GM23338 (cell line): Measurements from ENCODE around the gene DENND4C. TPM values are rescaled to one million over a fixed set of nuclear protein-coding genes. Genes with fewer than 3 reads are reported as not detected.

ENCODE experiments used
- ATAC-seq: fragments of 200-7000 bp; cut with Tn5 transposase; 3 replicates; pipeline ENCODE4 v1.9.1; 2020
- DNase-seq: peaks from one replicate; pipeline ENCODE4 v3.0.0-alpha.2; 2015; ENCODE audit warnings: low spot score
- H2AFZ ChIP-seq: fragments of 200-600 bp; sonication (generic); 2 replicates; pipeline ENCODE4 v1.8.0; 2016; ENCODE audit warnings: antibody characterized with exemption, mild to moderate bottlenecking, moderate library complexity
- H3F3A ChIP-seq: fragments of 200-600 bp; sonication (generic); replicated peaks from 2 replicates; pipeline ENCODE4 v1.8.0; 2017; ENCODE audit warnings: antibody characterized with exemption, mixed run types, low read depth
- H3K27ac ChIP-seq: fragments of 200-600 bp; sonication (generic); 2 replicates; pipeline ENCODE4 v1.6.1; 2016; ENCODE audit warnings: low read depth
- H3K27me3 ChIP-seq: fragments of 200-600 bp; sonication (generic); 2 replicates; pipeline ENCODE4 v1.8.0; 2016; ENCODE audit warnings: mild to moderate bottlenecking, mixed run types, moderate library complexity; ENCODE audit not compliant: insufficient read depth
- H3K36me3 ChIP-seq: fragments of 200-600 bp; sonication (generic); 2 replicates; pipeline ENCODE4 v1.8.0; 2016; ENCODE audit warnings: mild to moderate bottlenecking; ENCODE audit not compliant: insufficient read depth
- H3K4me1 ChIP-seq: fragments of 200-600 bp; sonication (generic); 2 replicates; pipeline ENCODE4 v1.8.0; 2016; ENCODE audit warnings: mild to moderate bottlenecking, moderate library complexity; ENCODE audit not compliant: insufficient read depth
- H3K4me2 ChIP-seq: fragments of 200-600 bp; sonication (generic); 2 replicates; pipeline ENCODE4 v1.7.1; 2017; ENCODE audit warnings: mixed run types
- H3K4me3 ChIP-seq: fragments of 200-600 bp; sonication (generic); 2 replicates; pipeline ENCODE4 v1.6.1; 2016; ENCODE audit warnings: mixed run types
- H3K79me2 ChIP-seq: fragments of 200-600 bp; sonication (generic); replicated peaks from 2 replicates; pipeline ENCODE4 v1.8.0; 2017; ENCODE audit warnings: mild to moderate bottlenecking; ENCODE audit not compliant: insufficient read depth
- H3K9me2 ChIP-seq: fragments of 200-600 bp; sonication (generic); 2 replicates; pipeline ENCODE4 v1.8.0; 2017; ENCODE audit not compliant: insufficient read depth
- H4K20me1 ChIP-seq: fragments of 200-600 bp; sonication (generic); replicated peaks from 2 replicates; pipeline ENCODE4 v1.8.0; 2017; ENCODE audit warnings: mild to moderate bottlenecking; ENCODE audit not compliant: insufficient read depth
- H3K27ac Mint-ChIP-seq: 2 replicates; pipeline ENCODE4 v1.8.0; 2020; ENCODE audit warnings: inconsistent platforms, mild to moderate bottlenecking, moderate library complexity, mixed read lengths
- H3K27me3 Mint-ChIP-seq: 3 replicates; pipeline ENCODE4 v1.8.0; 2022; ENCODE audit warnings: low read depth, mild to moderate bottlenecking, moderate library complexity, mixed read lengths, inconsistent platforms; ENCODE audit not compliant: insufficient read depth, poor library complexity
- H3K36me3 Mint-ChIP-seq: 3 replicates; pipeline ENCODE4 v1.8.0; 2021; ENCODE audit warnings: low read depth, mild to moderate bottlenecking, inconsistent platforms, moderate library complexity, mixed read lengths
- H3K4me1 Mint-ChIP-seq: 3 replicates; pipeline ENCODE4 v1.8.0; 2020; ENCODE audit warnings: mild to moderate bottlenecking, inconsistent platforms, mixed read lengths
- H3K4me3 Mint-ChIP-seq: 3 replicates; pipeline ENCODE4 v1.8.0; 2021; ENCODE audit warnings: moderate library complexity, mild to moderate bottlenecking, inconsistent platforms, mixed read lengths
- H3K9me3 Mint-ChIP-seq: 3 replicates; pipeline ENCODE4 v1.8.0; 2020; ENCODE audit warnings: moderate library complexity, mild to moderate bottlenecking, inconsistent platforms, mixed read lengths
- EZH2 ChIP-seq: fragments of 200-600 bp; sonication (generic); IDR thresholded peaks from one replicate; pipeline ENCODE4 v1.8.0; 2017; ENCODE audit warnings: antibody characterized with exemption, mild to moderate bottlenecking, low read depth; ENCODE audit not compliant: unreplicated experiment
- EZH2phosphoT487 ChIP-seq: fragments of 200-600 bp; sonication (generic); IDR thresholded peaks from one replicate; pipeline ENCODE4 v1.8.1; 2018; ENCODE audit warnings: antibody characterized with exemption; ENCODE audit not compliant: unreplicated experiment
- JUNB ChIP-seq: IDR thresholded peaks from one replicate; pipeline ENCODE4 v1.6.1; 2016; ENCODE audit warnings: antibody characterized with exemption; ENCODE audit not compliant: unreplicated experiment
- POLR2AphosphoS5 ChIP-seq: IDR thresholded peaks from 2 replicates; pipeline ENCODE4 v1.6.1; 2016; ENCODE audit warnings: antibody characterized with exemption, low read depth
- STAT1 ChIP-seq: IDR thresholded peaks from one replicate; pipeline ENCODE4 v1.6.1; 2016; ENCODE audit warnings: antibody characterized with exemption; ENCODE audit not compliant: unreplicated experiment
- ZNF114 ChIP-seq: fragments of 250-450 bp; sonication (Bioruptor Pico); IDR thresholded peaks from 2 replicates; pipeline ENCODE4 v1.5.0; 2020; ENCODE audit warnings: mild to moderate bottlenecking, moderate library complexity
- ZNF331 ChIP-seq: fragments of 250-450 bp; sonication (Bioruptor Pico); IDR thresholded peaks from 2 replicates; pipeline ENCODE4 v1.5.0; 2020; ENCODE audit warnings: low read depth, mild to moderate bottlenecking, moderate library complexity
- polyA plus RNA-seq: library from polyadenylated mRNA; unstranded; fragments of >200 nt; fragmentation: Nextera tagmentation; extraction: Ambion mirVana; gene quantifications from 2 replicates; pipeline ENCODE4 v1.2.1, GENCODE V29; 2016
- total RNA-seq: library from RNA; depleted of rRNA; stranded (reverse); fragments of >200 nt; shearing (Covaris generic); gene quantifications from 2 replicates; pipeline ENCODE4 v1.2.3, GENCODE V29; 2014
- TF ChIP-seq, protein P1 (sequence below), 2 experiments: fragments of 200-600 bp in 1 of 2; sonication (generic) in 1 of 2; conservative IDR thresholded peaks; 2 replicates each; pipeline versions ENCODE4 v1.5.1 to v1.6.1; 2016 to 2017; ENCODE audit warnings: antibody characterized with exemption in 2 of 2, low read depth in 2 of 2, mild to moderate bottlenecking in 2 of 2, moderate library complexity in 1 of 2
- TF ChIP-seq, protein P2 (sequence below): fragments of 250-450 bp; sonication (Bioruptor Pico); IDR thresholded peaks from 2 replicates; pipeline ENCODE4 v1.5.0; 2020; ENCODE audit warnings: mild to moderate bottlenecking, moderate library complexity
- TF ChIP-seq, protein P3 (sequence below): IDR thresholded peaks from 2 replicates; pipeline ENCODE4 v1.6.1; 2016; ENCODE audit warnings: antibody characterized with exemption
- TF ChIP-seq, protein P4 (sequence below): IDR thresholded peaks from one replicate; pipeline ENCODE4 v1.6.1; 2018; ENCODE audit warnings: antibody characterized with exemption; ENCODE audit not compliant: unreplicated experiment

The DENND4C gene
- total and polyA plus RNA-seq, 2 experiments from 2014 or later: 6.4 to 30.8 TPM

DNA sequence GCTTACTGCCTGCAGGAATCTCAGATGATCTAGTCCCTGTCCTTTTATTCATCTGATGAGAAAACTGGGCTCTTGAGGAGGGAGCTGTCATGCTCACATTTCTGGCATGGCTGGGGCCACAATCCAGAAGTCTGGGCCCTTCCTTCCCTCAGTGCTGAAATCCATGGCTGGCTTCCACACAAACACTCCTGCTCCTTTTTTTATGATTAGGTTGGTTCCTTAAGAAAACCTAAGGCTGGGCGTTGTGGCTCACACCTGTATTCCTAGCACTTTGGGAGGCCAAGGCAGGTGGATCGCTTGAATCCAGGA, 179.7 kb downstream of the DENND4C start (continued):
- TF ChIP-seq, protein P1, sequence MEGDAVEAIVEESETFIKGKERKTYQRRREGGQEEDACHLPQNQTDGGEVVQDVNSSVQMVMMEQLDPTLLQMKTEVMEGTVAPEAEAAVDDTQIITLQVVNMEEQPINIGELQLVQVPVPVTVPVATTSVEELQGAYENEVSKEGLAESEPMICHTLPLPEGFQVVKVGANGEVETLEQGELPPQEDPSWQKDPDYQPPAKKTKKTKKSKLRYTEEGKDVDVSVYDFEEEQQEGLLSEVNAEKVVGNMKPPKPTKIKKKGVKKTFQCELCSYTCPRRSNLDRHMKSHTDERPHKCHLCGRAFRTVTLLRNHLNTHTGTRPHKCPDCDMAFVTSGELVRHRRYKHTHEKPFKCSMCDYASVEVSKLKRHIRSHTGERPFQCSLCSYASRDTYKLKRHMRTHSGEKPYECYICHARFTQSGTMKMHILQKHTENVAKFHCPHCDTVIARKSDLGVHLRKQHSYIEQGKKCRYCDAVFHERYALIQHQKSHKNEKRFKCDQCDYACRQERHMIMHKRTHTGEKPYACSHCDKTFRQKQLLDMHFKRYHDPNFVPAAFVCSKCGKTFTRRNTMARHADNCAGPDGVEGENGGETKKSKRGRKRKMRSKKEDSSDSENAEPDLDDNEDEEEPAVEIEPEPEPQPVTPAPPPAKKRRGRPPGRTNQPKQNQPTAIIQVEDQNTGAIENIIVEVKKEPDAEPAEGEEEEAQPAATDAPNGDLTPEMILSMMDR (conservative IDR thresholded peaks at IDR 0.05; ENCODE audit: low read depth in 2 of 2): no peak
- TF ChIP-seq ZNF114 (CRISPR knock-in tag) (no peak), EZH2phosphoT487 (no peak), ZNF331 (CRISPR knock-in tag) (no peak), STAT1 (no peak)

DNA sequence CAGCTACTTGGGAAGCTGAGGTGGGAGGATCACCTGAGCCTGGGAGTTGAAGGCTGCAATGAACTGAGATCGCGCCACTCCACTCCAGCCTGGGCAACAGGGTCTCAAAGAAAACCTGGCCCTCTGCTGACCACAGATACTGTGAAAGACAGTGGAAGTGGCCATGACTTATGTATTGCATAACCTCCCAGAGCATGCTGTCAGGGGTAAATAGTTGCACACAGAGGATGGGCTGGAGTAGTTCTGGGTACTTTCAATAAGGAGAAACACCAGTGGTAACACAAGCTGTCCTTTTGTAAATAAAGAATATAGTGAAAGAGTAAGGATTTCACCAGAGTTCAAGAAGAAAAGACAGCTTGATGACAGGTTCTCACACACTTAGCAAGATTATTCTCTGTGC, 180.1 kb downstream of the DENND4C start:
- Mint-ChIP-seq H3K9me3 (no peaks in the 10 kb centered on the region; the same call in 2 of the 3 replicates), H3K27ac (no peak overlapping the region), H3K36me3 (peaks cover 3% of the 10 kb centered on the region; the same call in 1 of the 3 replicates), H3K4me1 (peaks cover 18% of the 10 kb centered on the region), H3K27me3 (peaks cover 18% of the 10 kb centered on the region), H3K4me3 (peak overlapping the region; percentile 94; the same call in 2 of the 3 replicates)
- no peak for ATAC-seq
- Histone ChIP-seq H3K79me2 (peaks cover 49% of the 10 kb centered on the region), H2AFZ (no peak overlapping the region), H3K27me3 (peaks cover 6% of the 10 kb centered on the region), H3K9me2 (no peaks in the 10 kb centered on the region), H3K36me3 (peaks cover 4% of the 10 kb centered on the region), H3K4me3 (no peak overlapping the region), H3K27ac (no peak overlapping the region), H3F3A (no peaks in the 10 kb centered on the region; the same call in 1 of the 2 replicates), H4K20me1 (no peaks in the 10 kb centered on the region), H3K4me1 (peaks cover 26% of the 10 kb centered on the region), H3K4me2 (no peak overlapping the region)
- no peak for DNase-seq
- TF ChIP-seq, protein P1 (conservative IDR thresholded peaks at IDR 0.05; ENCODE audit: low read depth in 2 of 2): no peak
- TF ChIP-seq, protein P2, sequence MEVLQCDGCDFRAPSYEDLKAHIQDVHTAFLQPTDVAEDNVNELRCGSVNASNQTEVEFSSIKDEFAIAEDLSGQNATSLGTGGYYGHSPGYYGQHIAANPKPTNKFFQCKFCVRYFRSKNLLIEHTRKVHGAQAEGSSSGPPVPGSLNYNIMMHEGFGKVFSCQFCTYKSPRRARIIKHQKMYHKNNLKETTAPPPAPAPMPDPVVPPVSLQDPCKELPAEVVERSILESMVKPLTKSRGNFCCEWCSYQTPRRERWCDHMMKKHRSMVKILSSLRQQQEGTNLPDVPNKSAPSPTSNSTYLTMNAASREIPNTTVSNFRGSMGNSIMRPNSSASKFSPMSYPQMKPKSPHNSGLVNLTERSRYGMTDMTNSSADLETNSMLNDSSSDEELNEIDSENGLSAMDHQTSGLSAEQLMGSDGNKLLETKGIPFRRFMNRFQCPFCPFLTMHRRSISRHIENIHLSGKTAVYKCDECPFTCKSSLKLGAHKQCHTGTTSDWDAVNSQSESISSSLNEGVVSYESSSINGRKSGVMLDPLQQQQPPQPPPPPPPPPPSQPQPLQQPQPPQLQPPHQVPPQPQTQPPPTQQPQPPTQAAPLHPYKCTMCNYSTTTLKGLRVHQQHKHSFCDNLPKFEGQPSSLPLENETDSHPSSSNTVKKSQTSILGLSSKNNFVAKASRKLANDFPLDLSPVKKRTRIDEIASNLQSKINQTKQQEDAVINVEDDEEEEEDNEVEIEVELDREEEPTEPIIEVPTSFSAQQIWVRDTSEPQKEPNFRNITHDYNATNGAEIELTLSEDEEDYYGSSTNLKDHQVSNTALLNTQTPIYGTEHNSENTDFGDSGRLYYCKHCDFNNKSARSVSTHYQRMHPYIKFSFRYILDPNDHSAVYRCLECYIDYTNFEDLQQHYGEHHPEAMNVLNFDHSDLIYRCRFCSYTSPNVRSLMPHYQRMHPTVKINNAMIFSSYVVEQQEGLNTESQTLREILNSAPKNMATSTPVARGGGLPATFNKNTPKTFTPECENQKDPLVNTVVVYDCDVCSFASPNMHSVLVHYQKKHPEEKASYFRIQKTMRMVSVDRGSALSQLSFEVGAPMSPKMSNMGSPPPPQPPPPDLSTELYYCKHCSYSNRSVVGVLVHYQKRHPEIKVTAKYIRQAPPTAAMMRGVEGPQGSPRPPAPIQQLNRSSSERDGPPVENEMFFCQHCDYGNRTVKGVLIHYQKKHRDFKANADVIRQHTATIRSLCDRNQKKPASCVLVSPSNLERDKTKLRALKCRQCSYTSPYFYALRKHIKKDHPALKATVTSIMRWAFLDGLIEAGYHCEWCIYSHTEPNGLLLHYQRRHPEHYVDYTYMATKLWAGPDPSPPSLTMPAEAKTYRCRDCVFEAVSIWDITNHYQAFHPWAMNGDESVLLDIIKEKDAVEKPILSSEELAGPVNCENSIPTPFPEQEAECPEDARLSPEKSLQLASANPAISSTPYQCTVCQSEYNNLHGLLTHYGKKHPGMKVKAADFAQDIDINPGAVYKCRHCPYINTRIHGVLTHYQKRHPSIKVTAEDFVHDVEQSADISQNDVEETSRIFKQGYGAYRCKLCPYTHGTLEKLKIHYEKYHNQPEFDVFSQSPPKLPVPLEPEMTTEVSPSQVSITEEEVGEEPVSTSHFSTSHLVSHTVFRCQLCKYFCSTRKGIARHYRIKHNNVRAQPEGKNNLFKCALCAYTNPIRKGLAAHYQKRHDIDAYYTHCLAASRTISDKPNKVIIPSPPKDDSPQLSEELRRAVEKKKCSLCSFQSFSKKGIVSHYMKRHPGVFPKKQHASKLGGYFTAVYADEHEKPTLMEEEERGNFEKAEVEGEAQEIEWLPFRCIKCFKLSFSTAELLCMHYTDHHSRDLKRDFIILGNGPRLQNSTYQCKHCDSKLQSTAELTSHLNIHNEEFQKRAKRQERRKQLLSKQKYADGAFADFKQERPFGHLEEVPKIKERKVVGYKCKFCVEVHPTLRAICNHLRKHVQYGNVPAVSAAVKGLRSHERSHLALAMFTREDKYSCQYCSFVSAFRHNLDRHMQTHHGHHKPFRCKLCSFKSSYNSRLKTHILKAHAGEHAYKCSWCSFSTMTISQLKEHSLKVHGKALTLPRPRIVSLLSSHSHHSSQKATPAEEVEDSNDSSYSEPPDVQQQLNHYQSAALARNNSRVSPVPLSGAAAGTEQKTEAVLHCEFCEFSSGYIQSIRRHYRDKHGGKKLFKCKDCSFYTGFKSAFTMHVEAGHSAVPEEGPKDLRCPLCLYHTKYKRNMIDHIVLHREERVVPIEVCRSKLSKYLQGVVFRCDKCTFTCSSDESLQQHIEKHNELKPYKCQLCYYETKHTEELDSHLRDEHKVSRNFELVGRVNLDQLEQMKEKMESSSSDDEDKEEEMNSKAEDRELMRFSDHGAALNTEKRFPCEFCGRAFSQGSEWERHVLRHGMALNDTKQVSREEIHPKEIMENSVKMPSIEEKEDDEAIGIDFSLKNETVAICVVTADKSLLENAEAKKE (CRISPR knock-in tag): no peak
- TF ChIP-seq EZH2: no peak
- TF ChIP-seq, protein P3, sequence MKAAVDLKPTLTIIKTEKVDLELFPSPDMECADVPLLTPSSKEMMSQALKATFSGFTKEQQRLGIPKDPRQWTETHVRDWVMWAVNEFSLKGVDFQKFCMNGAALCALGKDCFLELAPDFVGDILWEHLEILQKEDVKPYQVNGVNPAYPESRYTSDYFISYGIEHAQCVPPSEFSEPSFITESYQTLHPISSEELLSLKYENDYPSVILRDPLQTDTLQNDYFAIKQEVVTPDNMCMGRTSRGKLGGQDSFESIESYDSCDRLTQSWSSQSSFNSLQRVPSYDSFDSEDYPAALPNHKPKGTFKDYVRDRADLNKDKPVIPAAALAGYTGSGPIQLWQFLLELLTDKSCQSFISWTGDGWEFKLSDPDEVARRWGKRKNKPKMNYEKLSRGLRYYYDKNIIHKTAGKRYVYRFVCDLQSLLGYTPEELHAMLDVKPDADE: no peak
- TF ChIP-seq POLR2AphosphoS5: no peak
- TF ChIP-seq, protein P4, sequence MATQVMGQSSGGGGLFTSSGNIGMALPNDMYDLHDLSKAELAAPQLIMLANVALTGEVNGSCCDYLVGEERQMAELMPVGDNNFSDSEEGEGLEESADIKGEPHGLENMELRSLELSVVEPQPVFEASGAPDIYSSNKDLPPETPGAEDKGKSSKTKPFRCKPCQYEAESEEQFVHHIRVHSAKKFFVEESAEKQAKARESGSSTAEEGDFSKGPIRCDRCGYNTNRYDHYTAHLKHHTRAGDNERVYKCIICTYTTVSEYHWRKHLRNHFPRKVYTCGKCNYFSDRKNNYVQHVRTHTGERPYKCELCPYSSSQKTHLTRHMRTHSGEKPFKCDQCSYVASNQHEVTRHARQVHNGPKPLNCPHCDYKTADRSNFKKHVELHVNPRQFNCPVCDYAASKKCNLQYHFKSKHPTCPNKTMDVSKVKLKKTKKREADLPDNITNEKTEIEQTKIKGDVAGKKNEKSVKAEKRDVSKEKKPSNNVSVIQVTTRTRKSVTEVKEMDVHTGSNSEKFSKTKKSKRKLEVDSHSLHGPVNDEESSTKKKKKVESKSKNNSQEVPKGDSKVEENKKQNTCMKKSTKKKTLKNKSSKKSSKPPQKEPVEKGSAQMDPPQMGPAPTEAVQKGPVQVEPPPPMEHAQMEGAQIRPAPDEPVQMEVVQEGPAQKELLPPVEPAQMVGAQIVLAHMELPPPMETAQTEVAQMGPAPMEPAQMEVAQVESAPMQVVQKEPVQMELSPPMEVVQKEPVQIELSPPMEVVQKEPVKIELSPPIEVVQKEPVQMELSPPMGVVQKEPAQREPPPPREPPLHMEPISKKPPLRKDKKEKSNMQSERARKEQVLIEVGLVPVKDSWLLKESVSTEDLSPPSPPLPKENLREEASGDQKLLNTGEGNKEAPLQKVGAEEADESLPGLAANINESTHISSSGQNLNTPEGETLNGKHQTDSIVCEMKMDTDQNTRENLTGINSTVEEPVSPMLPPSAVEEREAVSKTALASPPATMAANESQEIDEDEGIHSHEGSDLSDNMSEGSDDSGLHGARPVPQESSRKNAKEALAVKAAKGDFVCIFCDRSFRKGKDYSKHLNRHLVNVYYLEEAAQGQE: no peak
- no peak for TF ChIP-seq JUNB
